HG03025 (cell line): ENCODE data around the gene SLC3A2.
"Not testable (repeated sequence)": the region's sequence is repeated elsewhere in the genome, so short reads cannot be mapped to it uniquely, and the experiment has no call there.

Experiments used
- ATAC-seq: cut with Tn5 transposase; IDR thresholded peaks from one replicate; pipeline ENCODE4 v1.9.1; 2021; ENCODE audit warnings: mild to moderate bottlenecking, moderate library complexity; ENCODE audit not compliant: unreplicated experiment, low FRiP score

The SLC3A2 gene

GRCh38 chr11:62851807-62852522 lies 28.7 kb upstream of the SLC3A2 start:
- ATAC-seq = no peak

- no peak for ATAC-seq
Measured at GRCh38 chr11:62852523-62853188, 28.0 kb upstream of the SLC3A2 start.

GRCh38 chr11:62853279-62853965 lies 27.3 kb upstream of the SLC3A2 start:
- no peak for ATAC-seq

- no peak for ATAC-seq
Measured at GRCh38 chr11:62854013-62854824, 26.5 kb upstream of the SLC3A2 start.

GRCh38 chr11:62854825-62855570 lies 25.7 kb upstream of the SLC3A2 start:
- no peak for ATAC-seq

- ATAC-seq = peak; percentile 89
Measured at GRCh38 chr11:62855571-62856332, 24.9 kb upstream of the SLC3A2 start.

GRCh38 chr11:62856333-62856895 lies 24.3 kb upstream of the SLC3A2 start:
- no peak for ATAC-seq

- no peak for ATAC-seq
Measured at GRCh38 chr11:62857541-62857982, 23.1 kb upstream of the SLC3A2 start.

- no peak for ATAC-seq
Measured at GRCh38 chr11:62858201-62858600, 22.5 kb upstream of the SLC3A2 start.

GRCh38 chr11:62859281-62859703 lies 21.4 kb upstream of the SLC3A2 start:
- not testable (repeated sequence) for ATAC-seq

GRCh38 chr11:62860835-62861563 lies 19.7 kb upstream of the SLC3A2 start:
- no peak for ATAC-seq

- ATAC-seq = not testable (repeated sequence)
Measured at GRCh38 chr11:62861564-62862192, 19.0 kb upstream of the SLC3A2 start.

GRCh38 chr11:62863687-62864335 lies 16.9 kb upstream of the SLC3A2 start:
- ATAC-seq = no peak

- ATAC-seq = no peak
Measured at GRCh38 chr11:62865635-62866034, 15.1 kb upstream of the SLC3A2 start.

- no peak for ATAC-seq
Measured at GRCh38 chr11:62874851-62875250, 5.8 kb upstream of the SLC3A2 start.

GRCh38 chr11:62875698-62876478 lies 4.8 kb upstream of the SLC3A2 start:
- ATAC-seq = no peak
